ENCODE measurements around the gene BABAM1.

GRCh38 chr19:17286263-17286662 lies 19.0 kb downstream of the BABAM1 start:
- TF ChIP-seq CTCF (IDR thresholded peaks at IDR 0.05 in 2 of 3, conservative IDR thresholded peaks at IDR 0.05 in 1 of 3; ENCODE audit: insufficient read depth in 2 of 3, low read depth in 1 of 3, low read length in 3 of 3): no peak
- TF ChIP-seq SP2 (IDR thresholded peaks at IDR 0.05; ENCODE audit: extremely low read depth, low read depth, low read length, poor library complexity, severe bottlenecking): no peak
- no peak for TF ChIP-seq GABPA (tag; conservative IDR thresholded peaks at IDR 0.05; ENCODE audit: low read depth)
- TF ChIP-seq ZNF764 (CRISPR knock-in tag; IDR thresholded peaks at IDR 0.05; ENCODE audit: low read depth): no peak
- no peak for TF ChIP-seq BRD9 (IDR thresholded peaks at IDR 0.05; ENCODE audit: low read depth, partially characterized antibody)
- no peak for TF ChIP-seq ZC3H4 (CRISPR knock-in tag; IDR thresholded peaks at IDR 0.05; ENCODE audit: borderline replicate concordance)
- TF ChIP-seq CAMTA2 (CRISPR knock-in tag; conservative IDR thresholded peaks at IDR 0.05): no peak
- TF ChIP-seq SETDB1 (IDR thresholded peaks at IDR 0.05; ENCODE audit: low read length): no peak
- no peak for TF ChIP-seq SRF (CRISPR knock-in tag; IDR thresholded peaks at IDR 0.05)

Measured in K562 (cell line).